ENCODE results near the gene SLC28A3. TPM values are rescaled to one million over a fixed set of nuclear protein-coding genes. Genes with fewer than 3 reads are reported as not detected.

Gene SLC28A3
- total RNA-seq, 3 donors from 2014 or later: 0.35 to 7.2 (median 0.41) TPM

- Histone ChIP-seq H3K4me1 (ENCODE audit: low read depth) (no peaks in the 10 kb centered on the region), H3K9me3 (no peaks in the 10 kb centered on the region), H3K4me3 (no peak overlapping the region), H3K36me3 (ENCODE audit: low read depth) (no peaks in the 10 kb centered on the region)
- peak; percentile 91 for ATAC-seq
- intact Hi-C loops (cut with DNase I, micrococcal nuclease): no loop called here
- TF ChIP-seq CTCF (IDR thresholded peaks at IDR 0.05): no peak
- DNase-seq: no peak
Measured at GRCh38 chr9:84325347-84325973, 15.1 kb downstream of the SLC28A3 start.

- intact Hi-C loops (cut with DNase I, micrococcal nuclease): no loop called here
- H3K4me3 ChIP-seq: no peak overlapping the region
- H3K4me1 ChIP-seq (ENCODE audit: low read depth): no peaks in the 10 kb centered on the region
- no peak for DNase-seq
- no peaks in the 10 kb centered on the region for H3K9me3 ChIP-seq
- no peaks in the 10 kb centered on the region for H3K36me3 ChIP-seq (ENCODE audit: low read depth)
- peak; percentile 14 for ATAC-seq
- no peak for TF ChIP-seq CTCF (IDR thresholded peaks at IDR 0.05)
Measured at GRCh38 chr9:84324811-84325210, 15.7 kb downstream of the SLC28A3 start.

- intact Hi-C loops (cut with DNase I, micrococcal nuclease): no loop called here
- peak; percentile 53 for ATAC-seq
- Histone ChIP-seq H3K9me3 (no peaks in the 10 kb centered on the region), H3K4me3 (no peak overlapping the region), H3K36me3 (ENCODE audit: low read depth) (no peaks in the 10 kb centered on the region), H3K4me1 (ENCODE audit: low read depth) (no peaks in the 10 kb centered on the region)
- DNase-seq: no peak
- TF ChIP-seq CTCF (IDR thresholded peaks at IDR 0.05): no peak
Measured at GRCh38 chr9:84323858-84324257, 16.7 kb downstream of the SLC28A3 start.

GRCh38 chr9:84322828-84323227 lies 17.7 kb downstream of the SLC28A3 start:
- intact Hi-C loops (cut with DNase I, micrococcal nuclease): no loop called here
- no peak for TF ChIP-seq CTCF (IDR thresholded peaks at IDR 0.05)
- H3K36me3 ChIP-seq (ENCODE audit: low read depth): no peaks in the 10 kb centered on the region
- no peak for DNase-seq
- no peak overlapping the region for H3K4me3 ChIP-seq
- ATAC-seq: no peak
- no peaks in the 10 kb centered on the region for H3K4me1 ChIP-seq (ENCODE audit: low read depth)
- no peaks in the 10 kb centered on the region for H3K9me3 ChIP-seq

- no peak for ATAC-seq
- H3K4me3 ChIP-seq: no peak overlapping the region
- intact Hi-C loops (cut with DNase I, micrococcal nuclease): no loop called here
- no peaks in the 10 kb centered on the region for H3K9me3 ChIP-seq
- TF ChIP-seq CTCF (IDR thresholded peaks at IDR 0.05): no peak
- no peaks in the 10 kb centered on the region for H3K36me3 ChIP-seq (ENCODE audit: low read depth)
- DNase-seq: no peak
- H3K4me1 ChIP-seq (ENCODE audit: low read depth): no peaks in the 10 kb centered on the region
Measured at GRCh38 chr9:84320231-84320630, 20.3 kb downstream of the SLC28A3 start.

GRCh38 chr9:84319632-84320031 lies 20.9 kb downstream of the SLC28A3 start:
- H3K9me3 ChIP-seq: no peaks in the 10 kb centered on the region
- no peak for TF ChIP-seq CTCF (IDR thresholded peaks at IDR 0.05)
- H3K36me3 ChIP-seq (ENCODE audit: low read depth): no peaks in the 10 kb centered on the region
- no peak overlapping the region for H3K4me3 ChIP-seq
- DNase-seq (no peak), ATAC-seq (no peak)
- H3K4me1 ChIP-seq (ENCODE audit: low read depth): no peaks in the 10 kb centered on the region
- intact Hi-C loops (cut with DNase I, micrococcal nuclease): no loop called here
